SK-N-SH (cell line): ENCODE data around the gene RABEPK. TPM values are rescaled to one million over a fixed set of nuclear protein-coding genes. Genes with fewer than 3 reads are reported as not detected.

Source experiments
- CTCF ChIA-PET: fragments of 300-600, 350-600 bp; formaldehyde crosslinking; extraction: SDS; loops from one replicate; lab custom pipeline; 2021; lab: Yijun Ruan, JAX
- POLR2A ChIA-PET: fragments of 350-600 bp; sonication (Branson Sonifier 250); formaldehyde crosslinking; extraction: SDS; loops from one replicate; lab custom pipeline; 2020; ENCODE audit warnings: antibody characterized with exemption, inconsistent platforms; lab: Yijun Ruan, JAX
- DNase-seq: peaks from one replicate; pipeline ENCODE4 v3.0.0; 2012
- H2AFZ ChIP-seq: fragments of 200-600 bp; sonication (generic); 2 replicates; pipeline ENCODE4 v1.8.1; 2016; ENCODE audit warnings: antibody characterized with exemption, mild to moderate bottlenecking, low read depth
- H3F3A ChIP-seq: fragments of 200-600 bp; sonication (generic); replicated peaks from 2 replicates; pipeline ENCODE3; 2016; ENCODE audit warnings: antibody characterized with exemption, mild to moderate bottlenecking; ENCODE audit not compliant: insufficient read depth
- H3K27ac ChIP-seq, 2 experiments: fragments of 200-500 bp in 1 of 2; fragments of 200-600 bp in 1 of 2; sonication (Bioruptor generic) in 1 of 2; sonication (generic), shearing (Covaris generic) in 1 of 2; 2 replicates each; pipeline versions ENCODE4 v1.5.1 to v1.6.1; 2014 to 2016; ENCODE audit warnings: low read depth in 2 of 2, inconsistent platforms in 1 of 2, low read length in 1 of 2, mild to moderate bottlenecking in 1 of 2, mixed read lengths in 1 of 2
- H3K27me3 ChIP-seq: fragments of 200-600 bp; sonication (generic), shearing (Covaris generic); 2 replicates; pipeline ENCODE4 v1.6.1; 2016; ENCODE audit warnings: mixed run types; ENCODE audit not compliant: insufficient read depth
- H3K36me3 ChIP-seq, 2 experiments: fragments of 200-500 bp in 1 of 2; fragments of 200-600 bp in 1 of 2; sonication (Bioruptor generic) in 1 of 2; sonication (generic) in 1 of 2; replicated peaks in 1 of 2; 2 replicates each; pipeline versions ENCODE3 to v1.5.1; 2014 to 2016; ENCODE audit warnings: low read length in 1 of 2, mild to moderate bottlenecking in 1 of 2; ENCODE audit not compliant: insufficient read depth in 2 of 2, control insufficient read depth in 1 of 2
- H3K4me1 ChIP-seq, 2 experiments: fragments of 200-500 bp in 1 of 2; fragments of 200-600 bp in 1 of 2; sonication (Bioruptor generic) in 1 of 2; sonication (generic), shearing (Covaris generic) in 1 of 2; 2 replicates each; pipeline versions ENCODE4 v1.5.1 to v1.6.1; 2014 to 2016; ENCODE audit warnings: low read depth in 1 of 2, low read length in 1 of 2, mixed run types in 1 of 2; ENCODE audit not compliant: insufficient read depth in 2 of 2, control insufficient read depth in 1 of 2
- H3K4me2 ChIP-seq: fragments of 200-600 bp; sonication (generic), shearing (Covaris generic); 2 replicates; pipeline ENCODE4 v1.6.1; 2017; ENCODE audit warnings: mixed run types
- H3K4me3 ChIP-seq, 2 experiments: fragments of 200-500 bp in 1 of 2; fragments of 200-600 bp in 1 of 2; sonication (Bioruptor generic) in 1 of 2; sonication (generic), shearing (Covaris generic) in 1 of 2; 2 replicates each; pipeline versions ENCODE4 v1.5.1 to v1.8.1; 2014 to 2016; ENCODE audit warnings: low read depth in 2 of 2, inconsistent platforms in 1 of 2, low read length in 1 of 2, mild to moderate bottlenecking in 1 of 2, mixed read lengths in 1 of 2, moderate library complexity in 1 of 2
- H3K79me2 ChIP-seq: fragments of 200-600 bp; sonication (generic); 2 replicates; pipeline ENCODE4 v1.8.1; 2017; ENCODE audit warnings: mild to moderate bottlenecking; ENCODE audit not compliant: insufficient read depth
- H3K9ac ChIP-seq: fragments of 200-600 bp; sonication (generic); 2 replicates; pipeline ENCODE4 v1.6.1; 2017; ENCODE audit warnings: mixed run types
- H3K9me2 ChIP-seq: fragments of 200-600 bp; sonication (generic); 2 replicates; pipeline ENCODE4 v1.6.1; 2017; ENCODE audit warnings: mixed run types
- H3K9me3 ChIP-seq: fragments of 200-600 bp; sonication (generic); 2 replicates; pipeline ENCODE4 v1.6.1; 2017; ENCODE audit warnings: mixed run types, mild to moderate bottlenecking, moderate library complexity
- H4K20me1 ChIP-seq: fragments of 200-600 bp; sonication (generic); 2 replicates; pipeline ENCODE4 v1.6.1; 2017; ENCODE audit warnings: mild to moderate bottlenecking, mixed run types; ENCODE audit not compliant: insufficient read depth
- CHD2 ChIP-seq: fragments of 150-350 bp; IDR thresholded peaks from 2 replicates; pipeline ENCODE4 v1.6.1; 2018; ENCODE audit warnings: low read length; ENCODE audit not compliant: partially characterized antibody
- FOSL2 ChIP-seq: IDR thresholded peaks from 2 replicates; pipeline ENCODE4 v1.4.0; 2012; ENCODE audit warnings: low read depth, mild to moderate bottlenecking, moderate library complexity, borderline replicate concordance
- FOXJ3 ChIP-seq: sonication (generic); formaldehyde crosslinking; IDR thresholded peaks from 2 replicates; pipeline ENCODE4 v1.5.1; 2020; ENCODE audit warnings: mild to moderate bottlenecking, missing genetic modification reagents
- GABPA ChIP-seq: IDR thresholded peaks from 2 replicates; pipeline ENCODE4 v1.4.0; 2012; ENCODE audit warnings: low read depth, mild to moderate bottlenecking
- GATA2 ChIP-seq: sonication (generic); formaldehyde crosslinking; IDR thresholded peaks from 2 replicates; pipeline ENCODE4 v1.5.0; 2020; ENCODE audit warnings: mild to moderate bottlenecking, missing genetic modification reagents
- JUND ChIP-seq: IDR thresholded peaks from 2 replicates; pipeline ENCODE4 v1.4.0; 2012
- MEF2A ChIP-seq: IDR thresholded peaks from 2 replicates; pipeline ENCODE4 v1.4.0; 2012; ENCODE audit warnings: low read depth, borderline replicate concordance
- NFIC ChIP-seq: IDR thresholded peaks from 2 replicates; pipeline ENCODE4 v1.4.0; 2012; ENCODE audit warnings: borderline replicate concordance
- YY1 ChIP-seq: IDR thresholded peaks from 2 replicates; pipeline ENCODE4 v1.4.0; 2012; ENCODE audit warnings: low read depth, mild to moderate bottlenecking
- WGBS: methylation state at CpG from one replicate; pipeline ENCODE4 v1.1.6; 2017; ENCODE audit warnings: low lambda C conversion rate; 5-methylcytosine and 5-hydroxymethylcytosine counted together
- polyA plus RNA-seq, 3 experiments: library from polyadenylated mRNA; depleted of rRNA; stranded (reverse); fragments of >200 nt; gene quantifications; 2 replicates each; pipeline ENCODE4 v1.2.3, GENCODE V29; 2012
- TF ChIP-seq, protein P1 (sequence below): IDR thresholded peaks from 2 replicates; pipeline ENCODE4 v1.6.1; 2012; ENCODE audit warnings: mild to moderate bottlenecking, low read depth, low read length, moderate library complexity
- TF ChIP-seq, protein P2 (sequence below): IDR thresholded peaks from 2 replicates; pipeline ENCODE4 v1.4.0; 2012; ENCODE audit warnings: low read depth, borderline replicate concordance
- TF ChIP-seq, protein P3 (sequence below): fragments of 150-350 bp; IDR thresholded peaks from 2 replicates; pipeline ENCODE4 v1.6.1; 2016; ENCODE audit warnings: mild to moderate bottlenecking, low read depth, low read length

The RABEPK gene
- polyA plus RNA-seq, 1 of the 3 experiments (the other 2 are of a cell fraction), result 55.1 TPM

DNA sequence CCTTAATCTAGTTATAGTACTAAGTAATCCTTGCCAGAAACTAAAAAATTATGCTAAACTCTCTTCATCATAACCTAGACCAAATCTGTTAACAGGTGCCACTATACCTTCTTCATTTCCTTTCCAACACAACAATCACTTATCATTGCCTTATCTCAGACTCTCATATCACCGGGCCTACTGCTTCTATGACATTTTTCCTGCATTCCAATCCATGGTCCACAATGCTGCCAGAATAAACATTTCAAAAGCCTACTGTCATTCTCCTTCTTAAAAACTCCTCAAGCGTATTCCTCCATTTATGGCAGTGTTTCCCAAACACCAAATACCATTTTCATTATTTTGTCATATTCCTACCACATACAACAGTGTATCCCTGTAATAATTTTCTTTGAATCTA lies 17.3 kb upstream of the RABEPK start:
- CTCF ChIA-PET, result no interaction called here
- no peaks in the 10 kb centered on the region for H3K9me3 ChIP-seq
- peaks cover 100% of the 10 kb centered on the region for H3K79me2 ChIP-seq
- POLR2A ChIA-PET, result no interaction called here
- WGBS, result 81% methylated on average over 2 of the region's 2 CpGs
- TF ChIP-seq MEF2A (no peak), NFIC (no peak), FOXJ3 (CRISPR knock-in tag) (no peak), FOSL2 (no peak), JUND (no peak), CHD2 (no peak), GABPA (no peak), GATA2 (CRISPR knock-in tag) (no peak)
- TF ChIP-seq, protein P1, sequence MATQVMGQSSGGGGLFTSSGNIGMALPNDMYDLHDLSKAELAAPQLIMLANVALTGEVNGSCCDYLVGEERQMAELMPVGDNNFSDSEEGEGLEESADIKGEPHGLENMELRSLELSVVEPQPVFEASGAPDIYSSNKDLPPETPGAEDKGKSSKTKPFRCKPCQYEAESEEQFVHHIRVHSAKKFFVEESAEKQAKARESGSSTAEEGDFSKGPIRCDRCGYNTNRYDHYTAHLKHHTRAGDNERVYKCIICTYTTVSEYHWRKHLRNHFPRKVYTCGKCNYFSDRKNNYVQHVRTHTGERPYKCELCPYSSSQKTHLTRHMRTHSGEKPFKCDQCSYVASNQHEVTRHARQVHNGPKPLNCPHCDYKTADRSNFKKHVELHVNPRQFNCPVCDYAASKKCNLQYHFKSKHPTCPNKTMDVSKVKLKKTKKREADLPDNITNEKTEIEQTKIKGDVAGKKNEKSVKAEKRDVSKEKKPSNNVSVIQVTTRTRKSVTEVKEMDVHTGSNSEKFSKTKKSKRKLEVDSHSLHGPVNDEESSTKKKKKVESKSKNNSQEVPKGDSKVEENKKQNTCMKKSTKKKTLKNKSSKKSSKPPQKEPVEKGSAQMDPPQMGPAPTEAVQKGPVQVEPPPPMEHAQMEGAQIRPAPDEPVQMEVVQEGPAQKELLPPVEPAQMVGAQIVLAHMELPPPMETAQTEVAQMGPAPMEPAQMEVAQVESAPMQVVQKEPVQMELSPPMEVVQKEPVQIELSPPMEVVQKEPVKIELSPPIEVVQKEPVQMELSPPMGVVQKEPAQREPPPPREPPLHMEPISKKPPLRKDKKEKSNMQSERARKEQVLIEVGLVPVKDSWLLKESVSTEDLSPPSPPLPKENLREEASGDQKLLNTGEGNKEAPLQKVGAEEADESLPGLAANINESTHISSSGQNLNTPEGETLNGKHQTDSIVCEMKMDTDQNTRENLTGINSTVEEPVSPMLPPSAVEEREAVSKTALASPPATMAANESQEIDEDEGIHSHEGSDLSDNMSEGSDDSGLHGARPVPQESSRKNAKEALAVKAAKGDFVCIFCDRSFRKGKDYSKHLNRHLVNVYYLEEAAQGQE, result no peak
- TF ChIP-seq, protein P2, sequence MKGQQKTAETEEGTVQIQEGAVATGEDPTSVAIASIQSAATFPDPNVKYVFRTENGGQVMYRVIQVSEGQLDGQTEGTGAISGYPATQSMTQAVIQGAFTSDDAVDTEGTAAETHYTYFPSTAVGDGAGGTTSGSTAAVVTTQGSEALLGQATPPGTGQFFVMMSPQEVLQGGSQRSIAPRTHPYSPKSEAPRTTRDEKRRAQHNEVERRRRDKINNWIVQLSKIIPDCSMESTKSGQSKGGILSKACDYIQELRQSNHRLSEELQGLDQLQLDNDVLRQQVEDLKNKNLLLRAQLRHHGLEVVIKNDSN, result no peak
- TF ChIP-seq, protein P3, sequence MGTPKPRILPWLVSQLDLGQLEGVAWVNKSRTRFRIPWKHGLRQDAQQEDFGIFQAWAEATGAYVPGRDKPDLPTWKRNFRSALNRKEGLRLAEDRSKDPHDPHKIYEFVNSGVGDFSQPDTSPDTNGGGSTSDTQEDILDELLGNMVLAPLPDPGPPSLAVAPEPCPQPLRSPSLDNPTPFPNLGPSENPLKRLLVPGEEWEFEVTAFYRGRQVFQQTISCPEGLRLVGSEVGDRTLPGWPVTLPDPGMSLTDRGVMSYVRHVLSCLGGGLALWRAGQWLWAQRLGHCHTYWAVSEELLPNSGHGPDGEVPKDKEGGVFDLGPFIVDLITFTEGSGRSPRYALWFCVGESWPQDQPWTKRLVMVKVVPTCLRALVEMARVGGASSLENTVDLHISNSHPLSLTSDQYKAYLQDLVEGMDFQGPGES, result no peak
- TF ChIP-seq, all 33 proteins: peak for 0
- Histone ChIP-seq H3F3A (peaks cover 7% of the 10 kb centered on the region), H3K27me3 (no peaks in the 10 kb centered on the region), H3K4me2 (no peak overlapping the region), H3K36me3 (peaks cover 0 to 14% of the 10 kb centered on the region in 2 experiments), H4K20me1 (peaks cover 91% of the 10 kb centered on the region), H3K9ac (no peak overlapping the region), H3K4me3 (no peak overlapping the region), H2AFZ (no peak overlapping the region), H3K27ac (no peak overlapping the region), H3K4me1 (peaks cover 3 to 12% of the 10 kb centered on the region in 2 experiments; a peak in 2 of 4 replicates), H3K9me2 (no peaks in the 10 kb centered on the region)
- no peak for DNase-seq

DNA sequence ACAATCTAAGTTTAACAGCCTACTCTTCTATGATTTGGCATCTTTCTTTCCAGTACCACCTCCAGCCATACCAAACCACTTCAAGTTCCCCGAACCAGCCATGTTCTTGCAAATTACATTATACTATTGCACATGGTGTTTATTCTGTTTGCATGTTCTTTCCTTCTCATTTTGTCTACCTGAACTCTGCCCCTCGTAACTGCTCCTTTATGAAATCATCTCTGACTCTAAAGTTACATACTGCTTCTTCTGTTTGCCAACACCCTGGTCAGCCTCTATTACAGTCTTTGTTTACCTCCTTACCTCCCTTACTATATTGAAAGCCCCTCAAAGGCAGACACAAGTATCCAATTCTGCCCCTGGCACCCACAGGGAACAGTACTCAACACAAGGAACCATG lies 16.8 kb upstream of the RABEPK start:
- ChIA-PET POLR2A (no interaction called here), CTCF (no interaction called here)
- Histone ChIP-seq H3K4me2 (no peak overlapping the region), H3K9ac (no peak overlapping the region), H4K20me1 (peaks cover 89% of the 10 kb centered on the region), H3K27me3 (no peaks in the 10 kb centered on the region), H3K79me2 (peaks cover 100% of the 10 kb centered on the region), H3K36me3 (peaks cover 0 to 12% of the 10 kb centered on the region in 2 experiments), H3K4me3 (no peak overlapping the region), H3F3A (peaks cover 7% of the 10 kb centered on the region), H3K9me2 (no peaks in the 10 kb centered on the region), H3K27ac (no peak overlapping the region), H3K4me1 (peaks cover 3 to 15% of the 10 kb centered on the region in 2 experiments; a peak in 2 of 4 replicates), H3K9me3 (no peaks in the 10 kb centered on the region), H2AFZ (no peak overlapping the region)
- DNase-seq, result no peak
- 94% methylated on average over 2 of the region's 2 CpGs for WGBS
- TF ChIP-seq, protein P2, result no peak
- TF ChIP-seq GATA2 (CRISPR knock-in tag), result no peak
- no peak for TF ChIP-seq YY1
